GM21786 (cell line): ENCODE measurements around the gene NPEPL1.

ENCODE experiments used
- ATAC-seq: cut with Tn5 transposase; IDR thresholded peaks from one replicate; pipeline ENCODE4 v1.9.1; 2021; ENCODE audit not compliant: unreplicated experiment

Gene NPEPL1

DNA sequence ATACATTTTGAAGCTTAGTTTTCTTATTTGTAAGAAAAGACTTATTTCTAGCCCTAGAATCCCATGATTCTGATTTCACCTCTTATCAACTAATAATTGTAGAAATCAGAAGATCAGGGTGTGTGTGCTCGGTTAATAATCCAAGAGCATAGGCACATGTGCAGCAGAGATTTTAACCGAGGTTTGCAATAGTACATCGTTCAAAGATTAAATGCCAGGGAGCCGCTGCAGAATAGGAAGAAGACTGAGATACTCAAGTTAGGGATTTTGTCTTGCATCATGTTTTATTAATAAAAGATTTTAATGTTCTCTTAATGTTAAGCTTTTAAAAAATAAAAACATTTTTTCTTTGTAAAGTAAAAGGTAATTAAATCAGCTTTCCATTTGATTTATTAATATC is 34.6 kb upstream of the NPEPL1 start:
- ATAC-seq, result no peak

GRCh38 chr20:58658760-58659159 is 33.8 kb upstream of the NPEPL1 start:
- ATAC-seq, result no peak

- no peak for ATAC-seq
These were observed 32.8 kb upstream of the NPEPL1 start for GRCh38 chr20:58659841-58660240.

- no peak for ATAC-seq
These were observed 31.6 kb upstream of the NPEPL1 start for GRCh38 chr20:58660855-58661597.

- no peak for ATAC-seq
These were observed 30.8 kb upstream of the NPEPL1 start for GRCh38 chr20:58661598-58662473.

- ATAC-seq, result no peak
These were observed 28.3 kb upstream of the NPEPL1 start for GRCh38 chr20:58664331-58664730.

DNA sequence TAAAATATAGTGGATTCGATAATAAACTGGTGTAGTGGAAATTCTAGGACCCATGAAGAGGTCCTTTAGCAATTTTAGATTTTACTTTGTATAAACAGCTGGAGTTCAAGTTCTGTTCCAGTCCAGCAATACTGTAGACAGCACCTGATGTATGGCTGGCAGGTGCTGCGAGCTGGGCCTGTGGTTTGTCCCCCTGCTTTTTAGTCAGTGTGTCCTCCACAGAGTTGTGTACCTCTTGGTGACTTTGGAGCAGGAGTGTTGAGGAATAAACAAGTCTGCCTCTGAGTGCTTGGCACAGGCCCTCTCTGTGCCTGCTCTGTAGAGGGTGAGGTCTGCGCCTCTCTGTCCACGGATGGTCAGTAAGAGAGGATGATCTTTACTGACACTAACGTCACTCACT is 27.7 kb upstream of the NPEPL1 start:
- ATAC-seq, result no peak

DNA sequence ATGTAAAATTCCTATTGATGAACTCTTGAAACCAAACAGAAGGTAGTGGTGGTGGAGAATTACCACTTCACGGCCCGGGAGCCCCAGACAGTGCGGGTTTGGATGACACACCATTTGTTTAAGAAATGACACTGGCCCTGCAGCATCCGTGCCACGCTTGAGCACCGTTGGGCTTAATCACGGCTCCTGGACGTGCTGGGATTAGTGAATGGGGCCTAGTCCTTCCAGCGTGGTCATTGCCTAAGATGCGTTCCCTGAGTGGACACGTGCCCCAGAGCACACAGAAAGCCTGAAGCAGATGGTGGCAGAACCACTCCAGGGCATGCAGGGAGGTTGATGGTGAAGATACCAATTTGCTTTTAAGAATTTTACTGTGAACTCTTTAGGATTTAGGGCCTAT is 27.0 kb upstream of the NPEPL1 start:
- no peak for ATAC-seq

DNA sequence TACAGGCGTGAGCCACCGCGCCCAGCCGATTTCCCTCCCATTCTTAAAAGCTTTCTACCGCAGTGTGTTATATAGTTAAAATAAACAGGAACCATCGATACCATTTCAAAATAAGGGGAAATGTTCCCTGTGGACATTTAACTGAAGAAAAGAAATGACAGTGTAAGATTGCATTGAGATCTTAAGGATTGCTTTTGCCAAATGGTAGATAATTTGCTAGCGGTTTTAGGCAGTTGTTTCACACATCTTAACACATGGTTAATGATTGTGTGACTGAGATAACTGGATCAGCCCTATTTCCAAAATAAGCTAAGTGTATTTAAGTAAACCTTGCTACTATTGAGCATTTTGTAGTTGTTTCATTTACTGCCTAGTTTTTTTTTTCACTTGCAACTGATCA is 25.9 kb upstream of the NPEPL1 start:
- ATAC-seq, result no peak

GRCh38 chr20:58667975-58668374 is 24.6 kb upstream of the NPEPL1 start:
- no peak for ATAC-seq

DNA sequence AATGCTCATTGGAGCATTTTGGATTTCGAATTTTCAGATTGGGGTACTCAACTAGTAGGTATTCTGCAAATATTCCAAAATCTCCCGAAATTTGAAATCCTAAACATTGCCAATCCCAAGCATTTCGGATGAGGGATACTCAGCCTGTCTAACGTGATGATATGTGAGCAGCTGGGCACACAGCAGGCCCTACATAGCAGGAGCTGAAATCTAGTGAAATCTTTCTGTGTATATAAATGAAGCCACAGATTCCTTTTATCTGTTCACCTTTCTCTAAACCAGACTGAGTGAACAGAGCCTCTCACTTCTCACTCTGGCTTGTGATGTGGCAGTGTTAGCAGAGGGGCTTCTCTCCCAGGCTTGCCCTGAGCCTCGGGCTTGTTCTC is 23.7 kb upstream of the NPEPL1 start:
- ATAC-seq, result no peak

DNA sequence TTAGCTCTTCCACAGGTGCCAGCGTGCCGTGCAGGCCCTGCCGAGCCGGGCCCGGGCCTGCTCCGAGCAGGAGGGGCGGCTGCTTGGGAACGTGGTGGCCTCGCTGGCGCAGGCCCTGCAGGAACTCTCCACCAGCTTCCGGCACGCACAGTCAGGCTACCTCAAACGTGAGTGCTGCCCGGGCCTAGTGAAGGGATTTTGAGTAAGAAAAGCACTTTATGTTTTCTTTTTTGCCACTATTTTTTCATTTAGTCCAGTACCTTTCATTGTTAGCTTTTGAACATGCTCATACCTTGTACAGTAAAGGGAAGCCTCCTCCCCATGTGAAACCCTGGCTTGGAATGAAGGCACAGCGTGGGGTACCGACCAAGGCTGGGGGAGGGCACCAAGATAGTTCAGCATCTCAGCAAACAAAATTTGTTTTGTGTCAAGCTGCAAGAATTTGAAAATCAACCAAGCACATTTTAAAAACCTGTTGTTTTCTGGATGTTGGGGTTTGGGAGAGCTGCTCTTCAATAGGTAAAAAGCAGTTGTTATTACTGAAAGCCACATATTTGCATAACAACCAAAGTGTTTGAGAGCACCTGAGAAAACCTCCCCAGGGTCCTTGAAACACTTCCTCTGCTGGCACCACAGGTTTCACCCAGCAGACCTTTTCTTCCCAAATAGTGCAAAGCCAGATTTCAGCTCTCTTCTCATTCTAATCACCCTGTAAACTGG is 23.2 kb upstream of the NPEPL1 start:
- ATAC-seq, result peak; percentile 77

GRCh38 chr20:58670102-58670501 is 22.5 kb upstream of the NPEPL1 start:
- ATAC-seq, result no peak

- ATAC-seq, result no peak
These were observed 21.9 kb upstream of the NPEPL1 start for GRCh38 chr20:58670659-58671058.

DNA sequence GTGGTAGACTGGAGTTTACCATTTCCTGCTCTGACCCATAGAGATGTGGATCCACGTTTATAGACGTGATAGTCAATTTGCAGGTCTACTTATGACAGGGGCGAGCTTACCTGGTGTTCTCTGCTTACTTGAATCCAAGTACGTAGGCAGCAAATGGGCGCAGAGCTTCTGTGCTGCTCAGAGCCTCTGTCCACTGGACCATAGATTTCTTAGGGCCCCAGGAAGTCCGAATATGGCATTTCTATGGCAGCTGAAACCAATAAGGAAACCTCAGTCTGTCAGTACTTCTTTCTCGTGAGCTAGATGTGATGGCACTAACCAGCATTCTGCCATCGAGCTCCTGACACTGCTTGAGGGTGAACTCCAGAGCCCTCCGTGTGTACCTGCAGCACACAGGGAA is 19.5 kb upstream of the NPEPL1 start:
- ATAC-seq, result no peak

DNA sequence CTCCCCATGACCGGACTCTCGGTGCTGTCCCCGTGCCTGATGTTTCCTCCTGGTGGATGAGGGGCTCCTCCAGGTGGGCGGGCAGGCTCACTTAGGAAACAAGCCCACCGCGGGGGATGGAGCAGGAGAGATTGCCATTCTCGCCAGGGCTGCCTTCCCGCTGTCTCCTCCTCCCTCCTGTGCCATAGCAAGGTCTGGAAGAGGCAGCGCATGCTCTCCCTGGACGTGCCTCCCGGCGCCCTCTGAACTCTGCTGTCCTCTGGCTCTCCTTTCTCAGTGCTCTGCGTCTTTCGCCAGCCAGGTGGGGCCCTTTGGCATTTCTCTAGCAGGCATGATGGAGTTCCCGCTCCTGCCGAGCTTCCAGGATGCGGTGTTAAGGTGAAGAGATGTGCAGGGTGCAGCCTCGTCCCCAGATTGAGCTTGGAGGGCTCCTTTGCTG is 17.4 kb upstream of the NPEPL1 start:
- no peak for ATAC-seq

DNA sequence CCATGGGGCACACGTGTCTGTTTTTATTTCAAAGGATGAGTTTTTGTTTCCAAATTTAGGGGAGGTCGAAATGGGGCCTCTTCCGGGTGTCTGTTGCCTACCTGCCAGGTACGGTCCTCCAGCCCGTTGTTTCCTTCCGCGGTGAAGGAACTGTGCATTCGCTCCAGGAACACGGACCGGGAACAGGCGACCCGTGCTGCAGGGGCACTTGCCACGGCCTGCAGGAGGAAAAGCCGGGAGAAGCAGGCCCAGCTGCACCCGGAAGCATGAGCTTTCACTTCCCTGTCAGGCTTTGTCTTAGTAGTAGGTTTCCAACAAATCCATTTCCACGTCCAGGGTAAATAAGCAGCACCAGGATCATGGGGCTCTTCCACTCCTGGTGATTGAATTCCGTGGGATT is 17.0 kb upstream of the NPEPL1 start:
- ATAC-seq, result no peak

GRCh38 chr20:58676161-58676560 is 16.4 kb upstream of the NPEPL1 start:
- ATAC-seq, result no peak

GRCh38 chr20:58677079-58677604 is 15.5 kb upstream of the NPEPL1 start:
- no peak for ATAC-seq

- no peak for ATAC-seq
These were observed 14.8 kb upstream of the NPEPL1 start for GRCh38 chr20:58677808-58678207.

- ATAC-seq, result no peak
These were observed 13.8 kb upstream of the NPEPL1 start for GRCh38 chr20:58678806-58679205.
